ENCODE measurements around the gene SPDYA. TPM values are rescaled to one million over a fixed set of nuclear protein-coding genes. Genes with fewer than 3 reads are reported as not detected.

Gene SPDYA
- total RNA-seq, 1 donor from 2014 or later = 1.3 TPM

DNA sequence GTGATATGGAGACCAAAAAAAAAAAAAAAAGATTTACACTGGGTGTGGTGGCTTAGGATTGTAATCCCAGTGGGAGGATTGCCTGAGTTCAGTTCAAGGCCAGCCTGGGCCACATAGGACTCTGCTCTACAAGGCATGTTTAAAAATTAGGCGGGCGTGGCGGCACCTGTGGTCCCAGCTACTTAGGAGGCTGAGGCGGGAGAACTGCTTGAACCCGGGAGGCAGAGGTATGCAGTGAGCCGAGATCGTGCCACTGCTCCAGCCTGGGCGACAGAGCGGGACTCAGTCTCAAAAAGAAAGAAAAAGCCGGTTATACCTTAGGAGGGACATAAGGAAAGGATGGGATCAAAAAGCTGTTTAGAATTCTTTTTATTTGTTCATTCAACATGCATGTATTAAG lies 707 bp upstream of the SPDYA start:
- no peaks in the 10 kb centered on the region for H3K9me3 ChIP-seq (ENCODE audit: insufficient read depth, low read depth, low read length)
- TF ChIP-seq CTCF (IDR thresholded peaks at IDR 0.05; ENCODE audit: insufficient read depth, low read depth, low read length) = no peak
- no peak for TF ChIP-seq EZH2 (IDR thresholded peaks at IDR 0.05; ENCODE audit: insufficient read depth, low read length)
- no peak overlapping the region for H3K27ac ChIP-seq (ENCODE audit: low read depth, low read length)
- H4K20me1 ChIP-seq (ENCODE audit: insufficient read depth, low read length) = no peaks in the 10 kb centered on the region
- no peak overlapping the region for H2AFZ ChIP-seq (ENCODE audit: low read depth, low read length)
- H3K27ac Mint-ChIP-seq (ENCODE audit: unreplicated experiment) = no peak overlapping the region
- peak overlapping the region; percentile 63 for H3K9ac ChIP-seq (ENCODE audit: low read length)
- peak overlapping the region; percentile 85 for H3K4me2 ChIP-seq (ENCODE audit: low read length)
- H3K4me1 Mint-ChIP-seq (ENCODE audit: low read depth, unreplicated experiment) = no peaks in the 10 kb centered on the region
- peaks cover 8% of the 10 kb centered on the region for H3K36me3 Mint-ChIP-seq (ENCODE audit: low read depth, unreplicated experiment)
- DNase-seq (ENCODE audit: low read depth) (no peak), FAIRE-seq (no peak)
- H3K36me3 ChIP-seq (ENCODE audit: insufficient read depth, low read length) = no peaks in the 10 kb centered on the region
- H3K4me3 ChIP-seq (ENCODE audit: insufficient read depth, low read depth, low read length) = peak overlapping the region; percentile 54
- no peaks in the 10 kb centered on the region for H3K27me3 ChIP-seq (ENCODE audit: insufficient read depth, low read length)
- H3K4me1 ChIP-seq (ENCODE audit: insufficient read depth, low read length) = peaks cover 6% of the 10 kb centered on the region
- H3K79me2 ChIP-seq (ENCODE audit: insufficient read depth, low read length) = no peaks in the 10 kb centered on the region
- peak overlapping the region; percentile 68 for H3K4me3 Mint-ChIP-seq (ENCODE audit: unreplicated experiment)
- no peaks in the 10 kb centered on the region for H3K27me3 Mint-ChIP-seq (ENCODE audit: low read depth, unreplicated experiment)
- H3K9me3 Mint-ChIP-seq (ENCODE audit: unreplicated experiment) = no peaks in the 10 kb centered on the region

GRCh38 chr2:28818053-28818452 lies 7.4 kb downstream of the SPDYA start:
- FAIRE-seq = no peak
- TF ChIP-seq CTCF (IDR thresholded peaks at IDR 0.05; ENCODE audit: insufficient read depth, low read depth, low read length) = no peak
- no peak for TF ChIP-seq EZH2 (IDR thresholded peaks at IDR 0.05; ENCODE audit: insufficient read depth, low read length)
- no peak overlapping the region for H3K27ac Mint-ChIP-seq (ENCODE audit: unreplicated experiment)

GRCh38 chr2:28821295-28821958 lies 10.8 kb downstream of the SPDYA start:
- H3K27me3 ChIP-seq (ENCODE audit: insufficient read depth, low read length) = no peaks in the 10 kb centered on the region
- H3K9me3 ChIP-seq (ENCODE audit: insufficient read depth, low read depth, low read length) = no peaks in the 10 kb centered on the region
- Mint-ChIP-seq H3K4me1 (ENCODE audit: low read depth, unreplicated experiment) (no peaks in the 10 kb centered on the region), H3K27me3 (ENCODE audit: low read depth, unreplicated experiment) (no peaks in the 10 kb centered on the region), H3K9me3 (ENCODE audit: unreplicated experiment) (no peaks in the 10 kb centered on the region), H3K27ac (ENCODE audit: unreplicated experiment) (no peak overlapping the region), H3K36me3 (ENCODE audit: low read depth, unreplicated experiment) (no peaks in the 10 kb centered on the region), H3K4me3 (ENCODE audit: unreplicated experiment) (no peak overlapping the region)
- no peaks in the 10 kb centered on the region for H3K79me2 ChIP-seq (ENCODE audit: insufficient read depth, low read length)
- TF ChIP-seq CTCF (IDR thresholded peaks at IDR 0.05; ENCODE audit: insufficient read depth, low read depth, low read length) (peak; percentile 67), EZH2 (IDR thresholded peaks at IDR 0.05; ENCODE audit: insufficient read depth, low read length) (no peak)
- H3K4me3 ChIP-seq (ENCODE audit: insufficient read depth, low read depth, low read length) = no peak overlapping the region
- no peak overlapping the region for H3K4me2 ChIP-seq (ENCODE audit: low read length)
- H3K9ac ChIP-seq (ENCODE audit: low read length) = no peak overlapping the region
- FAIRE-seq (peak; percentile 5), DNase-seq (ENCODE audit: low read depth) (peak; percentile 35)
- H4K20me1 ChIP-seq (ENCODE audit: insufficient read depth, low read length) = no peaks in the 10 kb centered on the region
- H2AFZ ChIP-seq (ENCODE audit: low read depth, low read length) = no peak overlapping the region
- no peaks in the 10 kb centered on the region for H3K4me1 ChIP-seq (ENCODE audit: insufficient read depth, low read length)
- H3K27ac ChIP-seq (ENCODE audit: low read depth, low read length) = no peak overlapping the region
- H3K36me3 ChIP-seq (ENCODE audit: insufficient read depth, low read length) = no peaks in the 10 kb centered on the region

More at GRCh38 chr2:28818053-28818452, 7.4 kb downstream of the SPDYA start:
- no peaks in the 10 kb centered on the region for H4K20me1 ChIP-seq (ENCODE audit: insufficient read depth, low read length)
- no peaks in the 10 kb centered on the region for H3K36me3 ChIP-seq (ENCODE audit: insufficient read depth, low read length)
- Mint-ChIP-seq H3K4me3 (ENCODE audit: unreplicated experiment) (no peak overlapping the region), H3K9me3 (ENCODE audit: unreplicated experiment) (no peaks in the 10 kb centered on the region), H3K4me1 (ENCODE audit: low read depth, unreplicated experiment) (no peaks in the 10 kb centered on the region), H3K27me3 (ENCODE audit: low read depth, unreplicated experiment) (no peaks in the 10 kb centered on the region), H3K36me3 (ENCODE audit: low read depth, unreplicated experiment) (no peaks in the 10 kb centered on the region)
- H3K4me3 ChIP-seq (ENCODE audit: insufficient read depth, low read depth, low read length) = no peak overlapping the region
- no peaks in the 10 kb centered on the region for H3K27me3 ChIP-seq (ENCODE audit: insufficient read depth, low read length)
- no peaks in the 10 kb centered on the region for H3K79me2 ChIP-seq (ENCODE audit: insufficient read depth, low read length)
- DNase-seq (ENCODE audit: low read depth) = no peak
- no peak overlapping the region for H3K27ac ChIP-seq (ENCODE audit: low read depth, low read length)
- H3K4me1 ChIP-seq (ENCODE audit: insufficient read depth, low read length) = no peaks in the 10 kb centered on the region
- H2AFZ ChIP-seq (ENCODE audit: low read depth, low read length) = no peak overlapping the region
- no peak overlapping the region for H3K9ac ChIP-seq (ENCODE audit: low read length)
- H3K9me3 ChIP-seq (ENCODE audit: insufficient read depth, low read depth, low read length) = no peaks in the 10 kb centered on the region
- no peak overlapping the region for H3K4me2 ChIP-seq (ENCODE audit: low read length)

Data from astrocyte (in vitro differentiated cells and primary cell).